ENCODE data around the gene ZNF491. TPM values are rescaled to one million over a fixed set of nuclear protein-coding genes. Genes with fewer than 3 reads are reported as not detected.
"Not testable (repeated sequence)": the region's sequence is repeated elsewhere in the genome, so short reads cannot be mapped to it uniquely, and the experiment has no call there.

The ZNF491 gene
- total RNA-seq = 1.5 and 1.6 TPM in 2 replicates

DNA sequence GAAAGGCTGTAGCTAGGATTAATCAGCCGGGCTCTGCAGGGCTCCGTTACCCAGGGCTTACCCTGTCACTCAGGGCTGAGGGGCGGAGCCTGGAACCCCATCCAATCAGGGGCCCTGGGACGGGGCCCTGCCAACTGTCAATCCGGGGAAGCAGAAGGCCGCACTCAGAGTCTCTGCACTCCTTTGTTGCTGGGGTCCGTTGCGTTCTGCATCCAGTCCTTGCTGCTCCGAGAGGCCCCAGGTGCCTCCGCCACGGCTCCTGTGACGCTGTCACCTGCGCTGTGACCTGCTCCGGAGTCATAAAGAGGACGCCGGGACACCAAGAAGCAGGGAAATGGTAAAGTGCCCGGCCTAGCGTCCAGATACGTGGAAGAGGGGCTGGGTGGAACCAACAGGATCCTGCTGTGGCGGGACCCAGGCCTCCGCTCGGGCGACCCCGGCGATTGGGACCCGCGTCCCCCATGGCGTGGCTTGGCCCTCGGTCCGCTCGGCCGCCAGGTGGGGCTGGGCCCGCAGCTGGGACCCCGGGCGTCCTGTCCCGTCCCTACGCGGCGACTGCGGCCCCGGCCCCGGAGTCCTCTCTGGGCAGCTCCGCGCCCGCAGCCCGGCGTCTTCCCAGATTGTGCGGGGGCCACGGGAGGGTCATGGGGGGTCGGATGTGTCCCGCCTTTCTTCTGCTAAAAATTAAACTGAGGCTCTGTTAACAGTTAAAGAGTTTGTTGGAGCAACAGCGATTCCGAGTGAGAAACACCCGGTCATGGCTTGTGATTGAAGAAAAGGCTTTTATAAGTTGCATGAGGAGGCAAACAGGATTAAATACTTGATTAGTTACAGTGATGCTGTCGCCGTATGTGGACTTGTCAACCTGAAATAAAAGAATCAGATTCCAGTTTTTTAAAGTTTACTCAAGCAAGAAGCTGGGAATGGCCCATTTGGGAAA, at the start of gene ZNF491:
Gene ZNF491 (plus strand): TSS at position 133 of the 940 bp plus-strand sequence. CDS start 7,431 bp downstream, outside the sequence.
- DNase-seq = peak; percentile 86

- no peak for DNase-seq
Observed at GRCh38 chr19:11749751-11750150, 48.6 kb upstream of the ZNF491 start.

DNA sequence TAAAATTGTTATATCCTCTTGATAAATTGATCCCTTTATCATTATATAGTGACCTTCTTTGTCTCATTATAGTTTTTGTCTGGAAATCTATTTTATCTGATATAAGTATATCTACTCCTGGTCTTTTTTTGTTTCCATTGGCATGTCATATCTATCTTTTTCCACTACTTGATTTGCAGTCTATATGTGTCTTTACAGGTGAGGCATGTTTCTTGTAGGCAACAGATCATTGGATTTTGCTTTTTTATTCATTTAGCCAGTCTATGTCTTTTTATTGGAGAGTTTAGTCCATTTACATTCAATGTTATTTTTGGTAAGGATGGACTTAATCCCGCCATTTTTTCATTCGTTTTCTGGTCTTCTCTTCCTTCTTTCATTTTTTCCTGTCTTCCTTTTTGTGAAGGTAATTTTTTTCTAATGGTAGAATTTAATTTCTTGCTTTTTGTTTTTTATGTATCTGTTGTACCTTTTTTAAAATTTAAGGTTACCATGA, 46.0 kb upstream of the ZNF491 start:
- no peak for DNase-seq

DNA sequence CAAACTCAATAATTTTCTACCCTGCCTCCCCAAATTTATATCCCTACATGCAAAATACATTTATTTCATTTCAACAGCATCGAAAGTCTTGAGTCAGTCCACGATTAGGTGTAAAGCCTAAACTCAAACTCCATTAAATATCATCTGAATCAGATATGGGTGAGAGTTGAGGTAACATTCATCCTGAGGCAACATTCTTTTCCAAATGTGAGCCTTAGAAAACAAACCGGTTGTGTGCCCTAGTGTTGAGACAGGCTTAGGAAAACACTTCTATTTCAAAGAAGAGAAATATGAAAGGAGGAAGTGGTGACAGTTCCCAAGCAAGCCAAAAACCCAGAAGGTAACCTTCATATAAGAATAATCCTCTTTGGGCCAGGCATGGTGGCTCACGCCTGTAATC, 43.7 kb upstream of the ZNF491 start:
- no peak for DNase-seq

- no peak for DNase-seq
Observed at GRCh38 chr19:11756965-11757364, 41.4 kb upstream of the ZNF491 start.

DNA sequence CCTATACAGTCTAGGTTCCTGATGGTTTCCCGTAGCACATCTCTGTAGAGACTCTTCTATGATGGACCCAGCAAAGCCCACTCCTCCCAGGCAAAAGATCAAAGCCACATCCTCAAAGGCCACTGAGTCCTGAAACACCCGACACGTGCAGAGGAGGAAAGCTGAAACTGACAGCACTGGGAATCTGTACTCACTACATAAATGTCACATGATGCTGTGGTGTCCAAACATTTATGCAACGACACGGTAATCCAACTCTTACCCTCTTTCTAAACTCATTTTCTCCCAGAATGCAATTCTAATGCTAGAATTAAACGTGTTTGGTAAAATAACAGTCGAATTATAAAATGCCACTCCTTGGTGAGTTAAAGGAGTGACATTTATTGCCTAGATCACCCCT, 38.5 kb upstream of the ZNF491 start:
- DNase-seq = no peak

- no peak for DNase-seq
Observed at GRCh38 chr19:11763117-11763516, 35.2 kb upstream of the ZNF491 start.

- DNase-seq = no peak
Observed at GRCh38 chr19:11763611-11764010, 34.7 kb upstream of the ZNF491 start.

DNA sequence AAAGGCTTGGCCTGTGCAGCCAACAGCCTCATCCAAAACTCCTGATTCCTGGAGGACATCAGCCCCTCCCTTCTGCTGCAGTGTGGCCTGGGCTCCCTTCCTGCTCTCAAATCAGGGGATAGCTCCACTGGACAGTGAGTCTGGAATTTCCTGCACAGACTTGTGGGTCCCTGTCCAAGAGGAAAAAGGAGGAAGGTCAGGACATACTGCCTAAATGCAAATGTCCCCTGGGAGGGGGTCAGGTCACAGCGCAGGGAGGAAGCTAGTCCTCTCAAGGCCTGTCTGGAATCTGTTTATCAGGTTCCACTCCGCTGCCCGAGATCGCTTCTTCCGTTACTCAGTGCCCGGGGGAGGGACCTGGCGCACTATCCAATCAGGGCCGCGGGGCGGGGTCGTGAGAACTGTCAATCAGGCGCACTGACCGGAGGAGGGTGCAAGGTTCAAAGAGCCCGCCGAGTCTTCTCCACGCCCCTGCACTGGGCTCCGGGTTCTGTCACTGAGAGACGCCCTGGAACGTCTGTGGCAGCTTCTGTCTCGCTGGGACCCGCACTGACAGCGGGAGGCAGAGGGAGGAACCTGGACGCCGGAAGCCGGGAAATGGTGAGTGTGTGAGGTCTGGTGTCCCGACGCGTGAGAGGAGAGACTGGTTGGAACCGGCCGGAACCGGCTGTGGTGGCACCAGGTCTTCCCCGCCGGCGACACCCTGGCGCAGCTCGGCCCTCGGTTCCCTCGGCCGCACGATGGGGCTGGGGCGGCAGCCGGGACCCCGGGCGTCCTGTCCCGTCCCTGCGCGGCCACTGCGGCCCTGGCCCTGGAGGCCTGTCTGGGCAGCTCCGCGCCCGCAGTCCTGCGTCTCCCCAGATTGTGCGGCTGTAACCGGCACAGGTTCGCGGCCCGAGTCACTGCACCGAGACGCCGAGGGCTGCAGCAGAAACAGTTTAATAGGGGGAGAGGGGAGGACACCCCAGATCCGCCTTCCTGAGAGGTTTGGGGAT, 31.4 kb upstream of the ZNF491 start, which contains the start of gene ZNF441:
Gene ZNF441 (plus strand): TSS at position 404 of the 995 bp plus-strand sequence. CDS start 194 bp downstream, at position 598.
- peak; percentile 94 for DNase-seq

DNA sequence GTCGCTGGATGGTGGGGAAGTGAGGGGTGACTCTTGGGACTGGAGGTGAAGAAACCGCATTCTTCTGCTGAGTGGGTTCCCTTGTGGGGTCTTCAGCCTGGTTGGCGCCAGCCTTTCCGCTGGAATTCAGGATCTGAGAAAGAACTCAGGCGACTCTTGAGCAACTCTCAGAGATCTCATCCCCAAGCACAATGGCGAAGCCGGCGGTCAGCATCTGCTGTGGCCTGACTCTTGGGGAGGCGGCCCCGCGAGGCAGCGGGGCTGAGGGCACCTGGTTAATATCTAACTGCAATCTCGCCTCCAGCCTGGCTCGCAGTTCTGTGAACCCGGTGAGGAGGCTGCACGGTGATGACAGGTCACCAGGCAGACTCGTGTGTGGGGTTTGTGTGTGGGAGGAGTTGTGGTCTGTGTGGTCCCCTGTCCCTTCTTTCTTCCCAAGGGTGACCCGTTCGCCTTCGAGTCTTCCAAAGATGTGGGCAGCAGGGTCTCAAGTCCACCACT, 30.6 kb upstream of the ZNF491 start:
- DNase-seq = peak; percentile 41

GRCh38 chr19:11769995-11770394, 28.3 kb upstream of the ZNF491 start:
- no peak for DNase-seq

- DNase-seq = not testable (repeated sequence)
Observed at GRCh38 chr19:11771520-11771919, 26.8 kb upstream of the ZNF491 start.

- not testable (repeated sequence) for DNase-seq
Observed at GRCh38 chr19:11776669-11777068, 21.7 kb upstream of the ZNF491 start.

DNA sequence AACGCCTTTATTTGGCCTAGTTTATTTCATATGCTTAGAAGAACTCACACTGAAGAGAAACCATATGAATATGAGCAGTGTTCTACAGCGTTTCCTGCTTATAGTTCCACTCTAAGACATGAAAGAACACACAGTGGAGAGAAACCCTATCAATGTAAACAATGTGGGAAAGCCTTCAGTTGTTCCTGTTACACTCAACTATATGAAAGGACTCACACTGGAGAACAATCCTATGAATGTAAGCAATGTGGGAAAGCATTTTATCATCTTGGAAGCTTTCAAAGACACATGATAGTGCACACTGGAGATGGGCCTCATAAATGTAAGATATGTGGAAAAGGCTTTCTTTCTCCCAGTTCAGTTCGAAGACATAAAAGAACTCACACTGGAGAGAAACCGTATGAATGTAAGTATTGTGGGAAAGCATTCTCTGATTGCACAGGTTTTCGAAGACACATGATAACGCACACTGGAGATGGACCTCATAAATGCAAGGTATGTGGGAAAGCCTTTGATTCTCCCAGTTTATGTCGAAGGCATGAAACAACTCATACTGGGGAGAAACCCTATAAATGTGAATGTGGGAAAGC, 17.8 kb upstream of the ZNF491 start:
- no peak for DNase-seq

GRCh38 chr19:11781295-11782057, 16.8 kb upstream of the ZNF491 start:
- peak; percentile 8 for DNase-seq

DNA sequence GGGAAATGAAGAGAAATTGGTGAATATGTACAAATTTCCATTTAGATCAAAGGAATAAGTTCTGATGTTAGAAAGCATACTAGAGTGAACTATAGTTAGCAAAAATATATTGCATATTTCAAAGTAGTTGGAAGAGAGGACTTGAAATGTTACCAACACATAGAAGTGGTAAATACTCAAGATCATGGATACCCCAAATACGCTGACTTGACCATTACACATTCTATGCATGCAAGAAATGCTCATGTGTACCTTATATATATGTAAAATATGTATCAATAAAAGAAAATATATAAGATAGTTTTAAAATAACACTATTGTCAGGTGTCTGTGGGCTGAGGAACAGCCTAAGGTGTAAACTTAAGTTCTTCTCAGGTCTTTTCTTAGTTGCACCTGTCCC, 14.6 kb upstream of the ZNF491 start:
- no peak for DNase-seq

DNA sequence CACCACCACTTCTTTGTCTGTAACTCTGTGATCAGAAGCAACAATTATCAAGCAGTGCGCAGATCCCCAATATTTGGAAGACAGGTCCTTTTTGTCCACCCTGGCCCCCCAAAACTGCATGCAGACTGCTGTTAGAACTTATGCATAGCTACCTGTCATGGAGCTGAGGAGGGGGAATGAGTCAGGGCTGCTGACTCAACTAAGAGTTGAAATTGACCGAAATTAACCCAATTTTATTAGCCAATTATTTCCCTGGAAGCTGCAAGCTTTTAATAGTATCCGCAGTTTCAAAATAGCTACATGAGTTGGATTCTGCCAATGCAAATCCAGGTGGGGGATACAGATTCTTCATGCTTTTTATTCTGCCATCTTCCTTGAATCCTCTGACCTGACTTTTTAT, 14.0 kb upstream of the ZNF491 start:
- no peak for DNase-seq

- no peak for DNase-seq
Observed at GRCh38 chr19:11787536-11787935, 10.8 kb upstream of the ZNF491 start.

- no peak for DNase-seq
Observed at GRCh38 chr19:11792942-11793341, 5.4 kb upstream of the ZNF491 start.

- peak; percentile 88 for DNase-seq
Observed at GRCh38 chr19:11797491-11797890, 832 bp upstream of the ZNF491 start.

GRCh38 chr19:11806354-11807098, 8.2 kb downstream of the ZNF491 start:
- no peak for DNase-seq
